Activated CD4-positive, alpha-beta T cell treated with anti-CD3 and anti-CD28 coated beads for 36 hours (primary cell): ENCODE data around the gene NAGS. TPM values are rescaled to one million over a fixed set of nuclear protein-coding genes. Genes with fewer than 3 reads are reported as not detected.
"Not testable (repeated sequence)": the region's sequence is repeated elsewhere in the genome, so short reads cannot be mapped to it uniquely, and the experiment has no call there.

Source experiments
- ATAC-seq: fragments of 200-7000 bp; cut with Tn5 transposase; one replicate; pipeline ENCODE4 v1.10.0; 2021; ENCODE audit warnings: mild to moderate bottlenecking, moderate library complexity
- CTCF ChIA-PET: fragments of 350-600 bp; sonication (Branson Sonifier 250); formaldehyde crosslinking; loops from one replicate; lab custom pipeline; 2021; ENCODE audit warnings: antibody characterized with exemption; lab: Charles Lee
- POLR2A ChIA-PET: fragments of 350-600 bp; sonication (Branson Sonifier 250); formaldehyde crosslinking; loops from one replicate; lab custom pipeline; 2021; ENCODE audit warnings: antibody characterized with exemption, inconsistent platforms; lab: Charles Lee
- DNase-seq: peaks from one replicate; pipeline ENCODE4 v3.0.0-alpha.2; 2020
- H3K27ac Mint-ChIP-seq: one replicate; pipeline ENCODE4 v1.8.0; 2021; ENCODE audit warnings: mixed read lengths
- H3K27me3 Mint-ChIP-seq: one replicate; pipeline ENCODE4 v1.8.0; 2021; ENCODE audit warnings: mixed read lengths
- H3K36me3 Mint-ChIP-seq: one replicate; pipeline ENCODE4 v1.8.0; 2021; ENCODE audit warnings: low read depth, mixed read lengths
- H3K4me1 Mint-ChIP-seq: one replicate; pipeline ENCODE4 v1.8.0; 2021; ENCODE audit warnings: mixed read lengths
- H3K4me3 Mint-ChIP-seq: one replicate; pipeline ENCODE4 v1.8.0; 2021; ENCODE audit warnings: mild to moderate bottlenecking, moderate library complexity, mixed read lengths
- H3K9me3 Mint-ChIP-seq: one replicate; pipeline ENCODE4 v1.8.0; 2021; ENCODE audit warnings: low read depth, mixed read lengths
- intact Hi-C, 2 experiments: fragments of 100-400 bp; cut with DNase I in 1 of 2; cut with micrococcal nuclease in 1 of 2; formaldehyde crosslinking; loops; one replicate each; pipeline versions ENCODE4 v1.14.2 to v1.15.1; 2022 to 2024; cut with DNase I, micrococcal nuclease
- total RNA-seq, 2 experiments: library from RNA; stranded (reverse); gene quantifications; one replicate each; pipeline ENCODE4 v1.2.3, GENCODE V29; 2021

NAGS gene
- total RNA-seq, 2 experiments from 2014 or later: 1.3 to 1.5 TPM

DNA sequence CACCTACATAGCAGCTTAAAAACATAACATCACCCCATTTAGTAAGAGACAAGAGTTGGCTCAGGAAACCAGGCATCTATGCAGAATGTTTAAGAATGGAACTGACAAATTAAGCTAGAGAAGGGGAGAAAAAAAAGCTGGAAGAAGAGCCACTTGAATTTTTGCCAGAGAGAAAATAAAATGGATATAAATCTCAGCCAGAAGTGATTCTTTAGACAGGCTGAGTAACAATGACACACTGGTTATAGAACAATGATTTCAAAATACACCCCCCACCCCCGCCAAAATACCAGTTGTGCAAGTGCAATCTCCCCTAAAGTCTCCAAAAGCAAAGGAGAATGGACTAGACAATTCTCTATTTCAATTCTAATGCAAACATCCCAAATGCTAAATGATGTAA lies 39.6 kb downstream of the NAGS start:
- peaks cover 9% of the 10 kb centered on the region for H3K4me1 Mint-ChIP-seq
- DNase-seq (no peak), ATAC-seq (no peak)
- H3K36me3 Mint-ChIP-seq: peaks cover 21% of the 10 kb centered on the region
- POLR2A ChIA-PET: interaction anchor here (0.6 to 0.9 kb wide), 2 partner anchors 103 to 124 kb away, joined by 3 to 5 read pairs; no protein-coding TSS in a partner anchor
- H3K27me3 Mint-ChIP-seq: no peaks in the 10 kb centered on the region
- CTCF ChIA-PET: interaction anchor here (0.8 to 3.9 kb wide), 4 partner anchors 12 to 574 kb away, joined by 4 to 17 read pairs (median 8); no protein-coding TSS in a partner anchor
- H3K4me3 Mint-ChIP-seq: no peak overlapping the region
- no peak overlapping the region for H3K27ac Mint-ChIP-seq
- no peaks in the 10 kb centered on the region for H3K9me3 Mint-ChIP-seq
- intact Hi-C loops: no loop called here

- no peak overlapping the region for H3K27ac Mint-ChIP-seq
- H3K27me3 Mint-ChIP-seq: no peaks in the 10 kb centered on the region
- ChIA-PET POLR2A (interaction anchor here (0.7 kb wide), 1 partner anchor 1142 kb away, joined by 3 read pairs; no protein-coding TSS in a partner anchor), CTCF (interaction anchor here (0.9 kb wide), 1 partner anchor 101 kb away, joined by 3 read pairs; no protein-coding TSS in a partner anchor)
- DNase-seq (no peak), ATAC-seq (no peak)
- intact Hi-C loops: no loop called here
- H3K4me3 Mint-ChIP-seq: no peak overlapping the region
- H3K36me3 Mint-ChIP-seq: peaks cover 18% of the 10 kb centered on the region
- no peaks in the 10 kb centered on the region for H3K9me3 Mint-ChIP-seq
- peaks cover 6% of the 10 kb centered on the region for H3K4me1 Mint-ChIP-seq
These were observed 41.1 kb downstream of the NAGS start for GRCh38 chr17:44045486-44045885.

DNA sequence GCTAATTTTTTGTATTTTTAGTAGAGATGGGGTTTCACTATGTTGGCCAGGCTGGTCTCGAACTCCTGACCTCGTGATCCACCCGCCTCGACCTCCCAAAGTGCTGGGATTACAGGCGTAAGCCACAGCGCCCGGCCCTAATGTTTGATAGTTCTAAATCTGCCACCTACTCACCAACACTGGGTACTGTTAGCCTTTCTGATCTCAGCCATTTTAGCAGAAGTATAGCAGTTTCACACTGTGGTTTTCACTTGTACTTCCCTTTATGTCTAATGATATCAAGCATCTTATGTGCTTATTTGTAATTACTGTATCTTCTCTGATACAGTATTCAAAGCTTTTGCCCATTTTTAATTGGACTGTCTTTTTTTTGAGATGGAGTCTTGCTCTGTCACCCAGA lies 42.5 kb downstream of the NAGS start:
- CTCF ChIA-PET, H3K27me3 Mint-ChIP-seq, H3K9me3 Mint-ChIP-seq, intact Hi-C loops, H3K4me3 Mint-ChIP-seq, H3K4me1 Mint-ChIP-seq, POLR2A ChIA-PET, ATAC-seq, DNase-seq, H3K27ac Mint-ChIP-seq: not testable (repeated sequence)
- H3K36me3 Mint-ChIP-seq: peaks cover 17% of the 10 kb centered on the region

- ChIA-PET POLR2A (no interaction called here), CTCF (interaction anchor here (0.6 to 2.2 kb wide), 6 partner anchors 8 to 119 kb away, joined by 3 to 11 read pairs (median 4); no protein-coding TSS in a partner anchor)
- peaks cover 7% of the 10 kb centered on the region for H3K4me1 Mint-ChIP-seq
- no peaks in the 10 kb centered on the region for H3K9me3 Mint-ChIP-seq
- intact Hi-C loops: no loop called here
- ATAC-seq (no peak), DNase-seq (no peak)
- H3K4me3 Mint-ChIP-seq: no peak overlapping the region
- H3K36me3 Mint-ChIP-seq: peaks cover 39% of the 10 kb centered on the region
- no peaks in the 10 kb centered on the region for H3K27me3 Mint-ChIP-seq
- H3K27ac Mint-ChIP-seq: no peak overlapping the region
These were observed 45.1 kb downstream of the NAGS start for GRCh38 chr17:44049294-44050060.

- H3K9me3 Mint-ChIP-seq: no peaks in the 10 kb centered on the region
- ChIA-PET CTCF (interaction anchor here (0.6 kb wide), 1 partner anchor 312 kb away, joined by 3 read pairs; no protein-coding TSS in a partner anchor), POLR2A (interaction anchor here (0.6 to 0.7 kb wide), 2 partner anchors 813 to 1008 kb away, joined by 3 to 4 read pairs; no protein-coding TSS in a partner anchor)
- H3K36me3 Mint-ChIP-seq: peaks cover 41% of the 10 kb centered on the region
- no peak overlapping the region for H3K4me3 Mint-ChIP-seq
- DNase-seq (no peak), ATAC-seq (no peak)
- H3K27me3 Mint-ChIP-seq: no peaks in the 10 kb centered on the region
- intact Hi-C loops: no loop called here
- H3K4me1 Mint-ChIP-seq: peaks cover 8% of the 10 kb centered on the region
- peak overlapping the region; percentile 26 for H3K27ac Mint-ChIP-seq
These were observed 48.9 kb downstream of the NAGS start for GRCh38 chr17:44053125-44053872.

Other genes with a start within 250 kb of the NAGS start
- not detected for gene SOST, start 245.8 kb upstream of the NAGS start, total RNA-seq
- gene DUSP3, start 225.6 kb upstream of the NAGS start, total RNA-seq: 10 to 100 TPM; 23.4 to 24.8 TPM
- not detected for gene CFAP97D1, start 224.2 kb upstream of the NAGS start, total RNA-seq
- under 1 TPM; 0.37 to 0.41 TPM for gene MPP3, start 171.5 kb upstream of the NAGS start, total RNA-seq
- not detected for gene CD300LG, start 157.4 kb upstream of the NAGS start, total RNA-seq
- 1 to 10 TPM; 1.2 to 1.3 TPM for gene MPP2, start 97.1 kb upstream of the NAGS start, total RNA-seq
- gene PPY, start 62.1 kb upstream of the NAGS start, total RNA-seq: not detected
- gene PYY, start 50.7 kb upstream of the NAGS start, total RNA-seq: not detected
- 10 to 100 TPM; 17.6 to 22.7 TPM for gene TMEM101, start 10.3 kb downstream of the NAGS start, total RNA-seq
- 100 to 1,000 TPM in 1 of 2 experiments, 10 to 100 TPM in 1; 93.1 to 102 TPM for gene LSM12, start 62.0 kb downstream of the NAGS start, total RNA-seq
- gene G6PC3, start 66.1 kb downstream of the NAGS start, total RNA-seq: 10 to 100 TPM; 21.3 to 22.0 TPM
- 10 to 100 TPM; 16.5 to 22.0 TPM for gene HDAC5, start 119.0 kb downstream of the NAGS start, total RNA-seq
- gene HROB, start 137.3 kb downstream of the NAGS start, total RNA-seq: 10 to 100 TPM; 17.1 to 23.3 TPM
- under 1 TPM; 0.14 TPM for gene ASB16, start 166.1 kb downstream of the NAGS start, total RNA-seq
- 10 to 100 TPM; 19.8 to 20.3 TPM for gene TMUB2, start 182.3 kb downstream of the NAGS start, total RNA-seq
- 10 to 100 TPM; 66.3 to 70.6 TPM for gene ATXN7L3, start 195.3 kb downstream of the NAGS start, total RNA-seq
- gene UBTF, start 215.1 kb downstream of the NAGS start, total RNA-seq: 100 to 1,000 TPM; 127 to 162 TPM